Activated T-helper 2 cell treated with anti-CD3 and anti-CD28 coated beads, Interferon-gamma antibody, Interleukin-2, Interleukin-4, amounts not matched to agents 10 μg/mL and 5 μg/mL and 100 μg/mL, durations not matched to agents 14 hours and 24 hours and 36 hours (primary cell): ENCODE measurements around the gene ANKRD39. TPM values are rescaled to one million over a fixed set of nuclear protein-coding genes. Genes with fewer than 3 reads are reported as not detected.

Experiments
- DNase-seq: peaks from one replicate; pipeline ENCODE4 v3.0.0; 2021; ENCODE audit warnings: low spot score
- H3K27ac Mint-ChIP-seq: one replicate; pipeline ENCODE4 v1.8.0; 2021; ENCODE audit warnings: mixed read lengths
- H3K27me3 Mint-ChIP-seq: one replicate; pipeline ENCODE4 v1.8.0; 2021; ENCODE audit warnings: low read depth, mixed read lengths
- H3K36me3 Mint-ChIP-seq: one replicate; pipeline ENCODE4 v1.8.0; 2021; ENCODE audit warnings: low read depth, mixed read lengths
- H3K4me1 Mint-ChIP-seq: one replicate; pipeline ENCODE4 v1.8.0; 2021; ENCODE audit warnings: low read depth, mixed read lengths
- H3K4me3 Mint-ChIP-seq: one replicate; pipeline ENCODE4 v1.8.0; 2021; ENCODE audit warnings: low read depth, mild to moderate bottlenecking, moderate library complexity, mixed read lengths
- H3K9me3 Mint-ChIP-seq: one replicate; pipeline ENCODE4 v1.8.0; 2021; ENCODE audit warnings: mixed read lengths
- intact Hi-C: fragments of 100-400 bp; cut with micrococcal nuclease; formaldehyde crosslinking; loops from one replicate; pipeline ENCODE4 v1.15.1; 2023
- total RNA-seq: library from RNA; stranded (reverse); gene quantifications from 2 replicates; pipeline ENCODE4 v1.2.3, GENCODE V29; 2022

The ANKRD39 gene
- total RNA-seq, 1 donor from 2014 or later, result 39.2 TPM

DNA sequence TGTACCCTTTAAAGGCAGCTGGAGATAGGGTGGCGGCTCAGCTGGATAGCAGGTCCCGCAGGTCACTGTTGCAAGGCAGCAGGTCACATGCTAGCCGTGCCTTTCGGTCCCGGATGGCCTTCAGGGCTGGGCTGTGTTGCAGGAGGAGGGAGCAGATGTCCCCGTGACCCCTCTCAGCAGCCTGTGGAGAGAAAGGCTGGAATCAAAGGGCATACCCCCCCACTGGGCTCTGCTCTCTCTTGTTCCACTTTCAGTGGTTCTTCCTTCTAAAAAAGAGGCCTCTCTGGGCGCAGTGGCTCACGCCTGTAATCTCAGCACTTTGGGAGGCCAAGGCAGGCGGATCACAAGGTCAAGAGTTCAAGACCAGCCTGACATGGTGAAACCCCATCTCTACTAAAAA lies 9.6 kb downstream of the ANKRD39 start:
- no peak overlapping the region for H3K4me3 Mint-ChIP-seq
- H3K27ac Mint-ChIP-seq, result no peak overlapping the region
- no peaks in the 10 kb centered on the region for H3K27me3 Mint-ChIP-seq

GRCh38 chr2:96847586-96847985 lies 10.2 kb downstream of the ANKRD39 start:
- no peak overlapping the region for H3K27ac Mint-ChIP-seq

More for the DNA sequence above, 9.6 kb downstream of the ANKRD39 start:
- Mint-ChIP-seq H3K36me3 (peaks cover 43% of the 10 kb centered on the region), H3K4me1 (no peaks in the 10 kb centered on the region), H3K9me3 (no peaks in the 10 kb centered on the region)
- intact Hi-C loops, result no loop called here
- no peak for DNase-seq

DNA sequence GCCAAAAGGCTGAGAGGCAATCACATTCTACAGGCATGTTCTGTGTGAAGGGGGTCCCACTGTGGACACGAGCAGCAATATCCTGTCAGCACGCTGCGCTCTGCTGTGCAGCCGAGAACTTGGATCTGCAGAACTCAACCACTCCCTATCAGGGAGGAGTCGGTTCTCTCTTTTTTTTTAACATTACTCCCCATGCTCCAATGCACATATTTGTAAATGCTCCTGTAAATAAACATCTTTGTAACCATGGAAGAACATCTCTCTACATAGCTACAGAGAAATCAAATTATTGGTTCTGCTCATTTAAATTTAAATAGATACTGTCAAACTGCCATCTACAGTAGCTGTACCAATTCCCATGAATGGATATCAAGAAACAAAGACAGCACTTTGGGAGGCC lies 11.0 kb downstream of the ANKRD39 start:
- no peaks in the 10 kb centered on the region for H3K4me1 Mint-ChIP-seq
- intact Hi-C loops, result no loop called here
- no peak for DNase-seq
- H3K36me3 Mint-ChIP-seq, result peaks cover 35% of the 10 kb centered on the region
- no peaks in the 10 kb centered on the region for H3K27me3 Mint-ChIP-seq
- H3K27ac Mint-ChIP-seq, result no peak overlapping the region
- no peaks in the 10 kb centered on the region for H3K9me3 Mint-ChIP-seq
- no peak overlapping the region for H3K4me3 Mint-ChIP-seq

More at GRCh38 chr2:96847586-96847985, 10.2 kb downstream of the ANKRD39 start:
- intact Hi-C loops, result no loop called here
- no peaks in the 10 kb centered on the region for H3K4me1 Mint-ChIP-seq
- peaks cover 36% of the 10 kb centered on the region for H3K36me3 Mint-ChIP-seq
- no peak overlapping the region for H3K4me3 Mint-ChIP-seq
- no peak for DNase-seq
- H3K9me3 Mint-ChIP-seq, result no peaks in the 10 kb centered on the region
- no peaks in the 10 kb centered on the region for H3K27me3 Mint-ChIP-seq

GRCh38 chr2:96844405-96844808 lies 13.4 kb downstream of the ANKRD39 start:
- intact Hi-C loops, result no loop called here
- H3K9me3 Mint-ChIP-seq, result no peaks in the 10 kb centered on the region
- no peaks in the 10 kb centered on the region for H3K27me3 Mint-ChIP-seq
- H3K36me3 Mint-ChIP-seq, result peaks cover 39% of the 10 kb centered on the region
- H3K4me1 Mint-ChIP-seq, result peaks cover 3% of the 10 kb centered on the region
- DNase-seq, result no peak
- no peak overlapping the region for H3K4me3 Mint-ChIP-seq
- no peak overlapping the region for H3K27ac Mint-ChIP-seq

GRCh38 chr2:96843538-96844268 lies 14.1 kb downstream of the ANKRD39 start, which contains the start of gene ANKRD23:
TSS of gene ANKRD23 (minus strand) at chr2:96844021. CDS start at chr2:96843992, 29 bp downstream.
- H3K27ac Mint-ChIP-seq, result peak within 1 kb of the TSS; percentile 33
- intact Hi-C loops, result no loop called here

DNA sequence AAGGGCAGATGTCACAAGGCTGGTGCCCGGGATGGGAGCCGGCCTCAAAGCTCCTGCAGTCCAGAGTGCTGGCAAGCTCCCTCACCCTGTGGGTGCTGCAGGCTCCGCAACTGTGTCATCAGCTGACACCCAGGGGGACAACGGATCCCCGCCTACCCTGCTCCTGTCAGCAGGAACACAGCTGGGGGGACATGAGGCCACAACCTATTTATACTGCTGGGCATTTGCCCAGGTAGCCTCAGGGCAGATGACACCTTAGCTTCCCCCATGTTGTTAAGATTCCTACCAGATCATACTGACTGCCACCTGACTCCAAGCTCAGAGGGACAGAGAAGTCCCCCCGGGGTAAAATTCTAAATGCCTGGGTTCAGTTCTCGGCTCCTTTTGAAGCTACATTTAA lies 15.2 kb downstream of the ANKRD39 start:
- intact Hi-C loops, result no loop called here
- no peak overlapping the region for H3K27ac Mint-ChIP-seq

More at GRCh38 chr2:96843538-96844268, 14.1 kb downstream of the ANKRD39 start, which contains the start of gene ANKRD23:
- peaks cover 42% of the 10 kb centered on the region for H3K36me3 Mint-ChIP-seq
- H3K27me3 Mint-ChIP-seq, result no peaks in the 10 kb centered on the region
- no peak within 1 kb of the TSS for H3K4me3 Mint-ChIP-seq
- DNase-seq, result no peak
- no peaks in the 10 kb centered on the region for H3K9me3 Mint-ChIP-seq
- H3K4me1 Mint-ChIP-seq, result peaks cover 5% of the 10 kb centered on the region

DNA sequence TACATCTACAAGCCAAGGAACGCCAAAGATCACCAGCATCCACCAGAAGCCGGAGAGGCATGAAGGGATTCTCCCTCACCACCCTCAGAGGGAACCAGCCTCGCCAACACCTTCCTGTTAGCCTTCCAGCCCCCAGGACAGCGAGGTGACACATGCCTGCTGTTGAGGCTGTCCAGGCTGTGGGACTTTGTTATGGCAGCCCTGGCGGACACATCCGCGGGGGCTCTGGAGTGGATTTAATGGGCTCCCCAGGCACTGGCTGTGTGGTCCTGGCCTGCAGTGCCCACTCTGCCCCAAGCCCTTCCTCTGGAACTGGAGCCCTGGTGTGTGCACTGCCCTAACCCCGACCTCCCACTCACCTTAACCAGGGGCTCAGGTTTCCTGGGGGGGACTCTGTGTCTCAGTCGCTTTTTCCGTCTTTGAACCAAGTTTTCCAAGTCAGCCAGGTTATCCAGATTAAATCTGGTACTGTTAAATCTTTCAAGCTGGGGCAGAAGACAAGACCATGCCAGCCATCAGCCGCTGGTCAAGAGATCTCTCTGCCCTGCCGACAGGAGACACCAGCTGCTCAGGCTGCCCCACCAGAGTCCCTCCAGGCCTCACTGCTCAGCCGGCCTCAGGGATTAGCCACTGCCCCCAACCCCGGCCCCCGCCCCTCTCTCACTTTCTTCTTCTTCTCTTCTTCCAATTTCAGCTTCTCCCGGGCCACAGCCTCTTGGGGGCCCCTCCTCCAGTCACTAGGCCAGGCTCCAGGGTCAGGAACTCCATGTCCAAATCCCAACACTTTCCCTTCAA lies 15.9 kb downstream of the ANKRD39 start:
- peaks cover 5% of the 10 kb centered on the region for H3K4me1 Mint-ChIP-seq
- no peak overlapping the region for H3K27ac Mint-ChIP-seq
- H3K36me3 Mint-ChIP-seq, result peaks cover 33% of the 10 kb centered on the region
- no peak overlapping the region for H3K4me3 Mint-ChIP-seq
- intact Hi-C loops, result no loop called here
- no peaks in the 10 kb centered on the region for H3K9me3 Mint-ChIP-seq
- DNase-seq, result no peak
- no peaks in the 10 kb centered on the region for H3K27me3 Mint-ChIP-seq

More for the DNA sequence above, 15.2 kb downstream of the ANKRD39 start:
- H3K9me3 Mint-ChIP-seq, result no peaks in the 10 kb centered on the region
- peaks cover 5% of the 10 kb centered on the region for H3K4me1 Mint-ChIP-seq
- no peaks in the 10 kb centered on the region for H3K27me3 Mint-ChIP-seq
- no peak for DNase-seq
- no peak overlapping the region for H3K4me3 Mint-ChIP-seq
- peaks cover 33% of the 10 kb centered on the region for H3K36me3 Mint-ChIP-seq

GRCh38 chr2:96839875-96840850 lies 17.7 kb downstream of the ANKRD39 start:
- Mint-ChIP-seq H3K36me3 (peaks cover 38% of the 10 kb centered on the region), H3K27me3 (no peaks in the 10 kb centered on the region), H3K4me1 (peaks cover 5% of the 10 kb centered on the region), H3K4me3 (no peak overlapping the region), H3K9me3 (no peaks in the 10 kb centered on the region), H3K27ac (no peak overlapping the region)
- DNase-seq, result no peak
- intact Hi-C loops, result no loop called here

DNA sequence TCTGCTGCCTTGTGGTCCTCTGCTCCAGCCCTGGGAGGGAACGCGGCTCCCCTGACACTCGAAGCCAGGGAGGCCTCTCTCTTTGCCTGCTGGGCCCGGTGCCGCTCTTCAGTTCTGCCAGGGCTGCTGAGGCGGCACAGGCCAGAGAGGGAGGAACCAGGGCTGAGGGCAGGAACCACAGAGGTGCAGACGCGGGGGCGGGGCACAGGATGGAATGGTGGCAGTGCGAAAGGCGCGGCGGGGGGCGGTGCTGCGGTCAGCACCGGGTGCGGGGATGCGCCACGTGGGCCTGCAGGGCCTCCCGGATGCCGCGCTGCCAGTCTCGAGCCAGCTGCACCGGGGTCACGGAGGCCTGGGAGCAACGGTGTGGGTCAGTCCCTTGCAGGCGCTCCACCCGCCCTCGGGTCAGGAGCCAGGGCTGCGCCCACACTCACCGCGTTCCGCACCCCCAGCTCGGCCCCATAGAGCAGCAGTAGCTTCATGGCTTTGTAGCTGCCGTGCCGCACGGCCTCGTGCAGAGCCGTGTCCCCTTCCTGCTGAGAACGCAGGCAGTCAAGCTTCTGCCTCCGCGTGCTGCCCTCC lies 18.4 kb downstream of the ANKRD39 start:
- H3K36me3 Mint-ChIP-seq, result peaks cover 45% of the 10 kb centered on the region
- peak overlapping the region; percentile 2 for H3K4me3 Mint-ChIP-seq
- no peaks in the 10 kb centered on the region for H3K27me3 Mint-ChIP-seq
- intact Hi-C loops, result no loop called here
- H3K9me3 Mint-ChIP-seq, result no peaks in the 10 kb centered on the region
- DNase-seq, result peak; percentile 81
- H3K4me1 Mint-ChIP-seq, result peaks cover 5% of the 10 kb centered on the region
- H3K27ac Mint-ChIP-seq, result peak overlapping the region; percentile 43

DNA sequence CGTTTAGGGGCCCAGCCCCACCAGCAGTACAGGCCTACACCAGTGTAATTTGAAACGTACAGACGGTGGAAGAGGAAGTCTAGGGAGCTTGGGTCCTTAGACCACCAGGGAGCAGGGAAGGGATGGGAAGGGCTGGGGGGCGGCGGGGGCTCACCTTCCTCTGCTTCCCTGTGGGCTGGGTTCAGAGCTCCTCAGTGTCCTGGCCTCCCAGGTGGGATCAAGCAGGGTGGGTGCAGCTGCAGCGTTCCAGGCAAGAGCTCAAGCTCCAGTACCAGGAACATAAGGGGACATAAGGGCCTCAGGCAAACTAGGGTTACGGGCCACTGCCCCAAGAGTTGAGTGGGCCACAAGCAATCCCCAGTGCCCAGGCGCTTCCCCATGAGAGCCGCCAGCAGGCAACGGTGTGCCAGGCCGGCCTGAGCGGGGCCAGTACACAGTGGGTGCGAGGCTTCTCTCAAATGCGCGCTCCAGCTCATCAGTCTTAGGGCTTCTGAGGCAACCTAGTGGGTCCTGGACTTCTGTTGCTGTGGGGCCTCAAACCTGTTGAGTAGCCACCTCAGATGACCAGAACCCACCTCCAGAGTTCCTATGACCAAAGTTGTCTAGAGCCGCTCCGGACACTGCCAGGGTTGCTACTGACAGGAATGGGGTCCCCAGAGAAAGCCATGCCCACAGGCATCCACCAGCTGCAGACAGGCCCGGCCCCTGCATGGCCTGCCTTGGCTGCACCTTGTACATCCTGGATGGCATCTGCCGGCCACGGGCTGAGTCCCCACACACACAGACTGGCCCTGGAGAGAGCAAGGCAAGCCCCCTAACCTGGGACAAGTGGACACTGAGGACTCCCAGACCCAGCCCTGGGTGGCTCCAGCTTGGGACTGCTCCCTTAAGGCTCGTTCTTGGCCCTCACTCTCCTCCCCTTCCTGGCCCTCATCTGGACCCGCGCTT lies 19.2 kb downstream of the ANKRD39 start:
- intact Hi-C loops, result no loop called here
- Mint-ChIP-seq H3K36me3 (peaks cover 44% of the 10 kb centered on the region), H3K9me3 (no peaks in the 10 kb centered on the region), H3K4me3 (peak overlapping the region; percentile 2), H3K4me1 (peaks cover 5% of the 10 kb centered on the region), H3K27me3 (no peaks in the 10 kb centered on the region), H3K27ac (no peak overlapping the region)
- no peak for DNase-seq

DNA sequence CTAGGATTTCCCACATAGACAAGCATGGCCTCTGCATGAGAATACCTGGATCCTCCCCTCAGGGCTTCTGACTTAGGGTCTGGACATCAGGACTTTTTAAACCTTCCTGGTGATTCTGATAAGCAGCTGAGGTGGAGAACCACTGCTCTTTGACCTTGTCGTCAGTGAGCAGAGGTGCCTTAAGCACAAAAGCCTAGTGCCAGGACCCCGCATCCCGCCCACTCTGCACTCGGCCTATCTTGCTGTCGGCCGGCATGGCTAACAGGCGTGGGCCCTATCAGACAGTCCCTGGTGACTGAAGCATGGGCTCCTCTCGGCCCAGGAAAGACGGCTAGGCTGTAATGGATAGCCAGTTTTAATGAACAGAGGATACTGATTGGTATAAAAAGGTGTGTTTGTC lies 20.2 kb downstream of the ANKRD39 start:
- Mint-ChIP-seq H3K27me3 (no peaks in the 10 kb centered on the region), H3K27ac (no peak overlapping the region), H3K9me3 (no peaks in the 10 kb centered on the region), H3K4me1 (peaks cover 5% of the 10 kb centered on the region), H3K36me3 (peaks cover 53% of the 10 kb centered on the region), H3K4me3 (no peak overlapping the region)
- no peak for DNase-seq
- intact Hi-C loops, result no loop called here
